ENCODE data around the gene CNTNAP2.

Gene CNTNAP2

DNA sequence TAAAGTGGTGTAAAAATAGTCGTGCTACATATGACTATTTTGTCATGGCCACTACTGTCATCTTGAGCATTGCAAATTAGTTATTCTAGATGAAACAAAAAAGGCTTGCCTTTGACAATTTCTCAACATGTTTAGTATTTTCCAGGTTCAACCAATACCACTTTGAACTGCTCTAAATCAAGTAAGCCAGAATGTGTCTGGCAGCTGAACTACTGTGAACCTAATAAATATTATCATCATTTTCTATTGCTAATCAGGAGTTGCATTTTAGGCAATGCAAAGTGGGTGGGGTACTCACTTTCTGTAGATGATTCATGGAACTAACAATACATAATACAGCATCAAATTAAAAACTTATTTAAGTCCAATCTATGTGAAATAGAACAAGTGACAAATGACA lies 877.2 kb downstream of the CNTNAP2 start:
- H3K9me3 Mint-ChIP-seq, result peaks cover 6 to 23% of the 10 kb centered on the region in 2 donors
- ATAC-seq (replicated peaks), result no peak
- no peak overlapping the region for H3K4me3 Mint-ChIP-seq
- H3K4me1 Mint-ChIP-seq (ENCODE audit: low read depth in 2 of 2), result no peaks in the 10 kb centered on the region
- no peaks in the 10 kb centered on the region for H3K36me3 Mint-ChIP-seq (ENCODE audit: insufficient read depth)
- no peak overlapping the region for H3K27ac Mint-ChIP-seq
- no peak for DNase-seq
- no peaks in the 10 kb centered on the region for H3K27me3 Mint-ChIP-seq

DNA sequence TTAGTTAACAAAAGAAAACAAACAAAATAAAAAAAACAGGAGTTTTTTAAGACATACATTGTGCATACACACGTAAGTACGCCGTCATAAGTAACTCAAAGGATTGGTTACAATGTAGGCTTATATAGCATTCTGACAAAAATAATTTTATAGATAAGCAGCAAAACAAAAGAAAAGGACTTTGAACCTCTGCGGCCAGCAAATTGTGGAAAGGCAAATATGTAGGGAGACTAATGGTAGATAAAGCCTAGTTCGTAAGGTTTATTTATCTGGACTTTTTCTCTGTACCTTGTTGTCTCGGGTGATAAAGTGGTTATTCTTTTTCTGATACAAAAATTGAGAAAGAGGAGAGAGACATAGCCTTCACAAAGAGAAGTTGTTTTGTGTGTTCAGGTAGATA lies 891.9 kb downstream of the CNTNAP2 start:
- Mint-ChIP-seq H3K4me3 (no peak overlapping the region), H3K27me3 (no peaks in the 10 kb centered on the region), H3K9me3 (peaks cover 4 to 10% of the 10 kb centered on the region in 2 donors), H3K27ac (no peak overlapping the region), H3K4me1 (ENCODE audit: low read depth in 2 of 2) (no peaks in the 10 kb centered on the region), H3K36me3 (ENCODE audit: insufficient read depth) (peaks cover 4% of the 10 kb centered on the region)
- ATAC-seq (replicated peaks) (no peak), DNase-seq (no peak)

DNA sequence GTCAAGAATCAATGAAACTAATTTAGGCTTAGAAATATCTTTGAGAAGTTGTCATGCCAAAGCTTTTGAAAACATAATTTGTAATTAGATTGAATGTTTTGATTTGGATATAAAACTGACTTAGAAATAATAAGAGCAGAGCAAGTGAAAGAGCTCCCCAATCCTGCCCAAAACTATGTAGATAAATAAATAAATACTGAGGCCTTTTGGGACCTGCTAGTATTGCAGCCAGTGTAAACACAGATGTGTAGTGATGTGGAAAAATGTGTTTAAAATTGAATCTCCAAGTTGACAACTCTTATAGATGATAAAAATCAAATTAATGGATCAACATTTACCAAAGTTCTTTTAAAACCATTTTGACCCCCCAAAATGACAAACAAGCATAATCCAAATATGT lies 896.1 kb downstream of the CNTNAP2 start:
- H3K9me3 Mint-ChIP-seq, result peaks cover 4 to 10% of the 10 kb centered on the region in 2 donors
- no peak overlapping the region for H3K4me3 Mint-ChIP-seq
- H3K27me3 Mint-ChIP-seq, result no peaks in the 10 kb centered on the region
- DNase-seq (no peak), ATAC-seq (replicated peaks) (no peak)
- no peaks in the 10 kb centered on the region for H3K4me1 Mint-ChIP-seq (ENCODE audit: low read depth in 2 of 2)
- no peaks in the 10 kb centered on the region for H3K36me3 Mint-ChIP-seq (ENCODE audit: insufficient read depth)
- no peak overlapping the region for H3K27ac Mint-ChIP-seq

DNA sequence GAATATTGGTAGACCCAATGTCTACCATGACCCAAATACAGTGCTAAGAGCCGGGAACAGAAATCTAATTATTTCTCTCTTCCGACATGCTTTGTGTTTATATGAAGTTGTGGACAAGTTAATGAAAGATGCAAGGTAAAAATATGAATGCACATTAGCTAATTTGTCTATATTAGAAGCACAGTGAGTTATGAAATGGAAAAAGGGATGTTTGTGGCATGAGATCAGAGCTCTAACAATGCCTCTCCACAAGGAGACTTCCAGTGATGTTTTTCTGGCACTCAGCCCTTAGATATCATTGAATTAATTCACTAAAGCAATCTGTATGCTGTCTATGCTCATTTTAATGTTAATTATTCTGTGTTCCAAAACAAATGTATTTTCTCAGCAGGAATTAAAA lies 897.2 kb downstream of the CNTNAP2 start:
- Mint-ChIP-seq H3K9me3 (peaks cover 4 to 10% of the 10 kb centered on the region in 2 donors), H3K4me1 (ENCODE audit: low read depth in 2 of 2) (no peaks in the 10 kb centered on the region), H3K27me3 (no peaks in the 10 kb centered on the region), H3K36me3 (ENCODE audit: insufficient read depth) (no peaks in the 10 kb centered on the region), H3K4me3 (no peak overlapping the region), H3K27ac (no peak overlapping the region)
- DNase-seq, result no peak
- no peak for ATAC-seq (replicated peaks)

DNA sequence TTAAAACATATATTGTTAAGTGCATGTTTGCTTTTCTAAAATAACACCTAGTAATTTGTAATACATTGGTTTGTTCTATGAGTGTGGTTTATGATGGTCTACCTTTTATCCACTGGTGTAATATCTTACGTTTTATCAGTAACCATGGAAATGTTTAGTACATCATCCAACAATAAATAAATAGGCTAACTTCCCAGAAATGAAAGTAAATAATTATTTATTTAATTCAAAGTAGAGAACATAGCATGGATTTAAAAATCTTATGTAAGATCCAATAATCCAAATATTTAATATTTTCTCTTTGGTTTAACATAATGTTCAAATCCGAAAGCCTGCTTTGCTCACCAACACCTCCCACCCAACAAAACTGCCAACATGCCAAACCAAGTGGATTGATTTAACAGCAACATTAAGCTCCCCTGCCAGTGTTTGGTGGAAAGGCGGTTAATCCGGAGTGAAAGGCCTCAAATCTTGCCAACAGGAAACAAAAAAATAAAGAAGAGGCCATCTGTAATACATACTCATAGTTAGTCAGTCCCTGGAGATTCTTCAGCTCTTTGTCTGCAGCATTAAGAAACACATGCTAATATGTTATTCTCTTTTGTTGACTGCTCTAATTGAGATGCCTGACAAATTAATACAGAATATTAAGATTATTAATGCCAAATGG lies 897.8 kb downstream of the CNTNAP2 start:
- Mint-ChIP-seq H3K4me1 (ENCODE audit: low read depth in 2 of 2) (no peaks in the 10 kb centered on the region), H3K27me3 (no peaks in the 10 kb centered on the region), H3K9me3 (peaks cover 4 to 10% of the 10 kb centered on the region in 2 donors), H3K36me3 (ENCODE audit: insufficient read depth) (no peaks in the 10 kb centered on the region), H3K4me3 (no peak overlapping the region), H3K27ac (no peak overlapping the region)
- no peak for ATAC-seq (replicated peaks)
- DNase-seq, result no peak

DNA sequence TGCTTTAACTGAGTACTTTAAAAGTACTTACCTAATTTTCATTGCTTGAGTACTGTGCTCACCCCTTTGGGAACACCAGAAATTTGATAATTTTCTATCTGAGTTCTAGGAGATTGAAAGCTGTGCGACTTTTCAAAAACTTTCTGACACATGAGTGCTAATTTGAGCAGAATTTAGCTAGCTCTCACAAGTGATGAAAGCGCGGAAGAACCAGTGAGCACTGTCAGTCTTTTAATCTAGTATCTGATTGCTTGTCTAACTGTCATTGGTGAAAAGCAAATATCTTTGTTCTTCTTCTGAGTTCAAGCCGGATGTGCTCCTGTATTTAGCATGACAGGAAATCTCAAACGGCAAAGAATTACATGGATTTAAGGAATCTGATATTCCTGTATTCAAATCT lies 899.4 kb downstream of the CNTNAP2 start:
- Mint-ChIP-seq H3K36me3 (ENCODE audit: insufficient read depth) (no peaks in the 10 kb centered on the region), H3K4me1 (ENCODE audit: low read depth in 2 of 2) (no peaks in the 10 kb centered on the region), H3K27me3 (no peaks in the 10 kb centered on the region), H3K9me3 (peaks cover 1 to 2% of the 10 kb centered on the region in 2 donors), H3K27ac (no peak overlapping the region), H3K4me3 (no peak overlapping the region)
- DNase-seq (no peak), ATAC-seq (replicated peaks) (no peak)

DNA sequence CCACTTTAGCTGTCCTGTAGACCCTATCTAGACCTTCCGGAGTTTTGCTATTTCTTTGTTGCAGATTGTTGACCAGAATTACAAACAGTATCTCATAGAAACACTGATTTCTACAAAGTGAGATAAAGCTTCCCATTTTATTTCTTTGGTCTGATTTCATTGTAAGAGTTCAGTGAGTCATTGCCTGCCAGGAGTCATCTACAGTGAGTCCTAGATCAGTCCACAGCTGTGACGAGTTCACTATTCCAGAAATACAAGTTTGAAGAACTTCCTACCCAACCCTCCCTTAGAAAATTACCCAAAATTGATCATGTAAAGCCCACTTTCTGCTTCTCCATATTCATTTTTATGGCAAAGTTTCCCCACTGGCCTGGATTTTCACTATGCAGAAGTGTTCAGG lies 905.5 kb downstream of the CNTNAP2 start:
- Mint-ChIP-seq H3K27ac (no peak overlapping the region), H3K36me3 (ENCODE audit: insufficient read depth) (no peaks in the 10 kb centered on the region), H3K9me3 (peaks cover 4 to 8% of the 10 kb centered on the region in 2 donors), H3K4me1 (ENCODE audit: low read depth in 2 of 2) (no peaks in the 10 kb centered on the region), H3K4me3 (no peak overlapping the region), H3K27me3 (no peaks in the 10 kb centered on the region)
- ATAC-seq (replicated peaks) (no peak), DNase-seq (no peak)

DNA sequence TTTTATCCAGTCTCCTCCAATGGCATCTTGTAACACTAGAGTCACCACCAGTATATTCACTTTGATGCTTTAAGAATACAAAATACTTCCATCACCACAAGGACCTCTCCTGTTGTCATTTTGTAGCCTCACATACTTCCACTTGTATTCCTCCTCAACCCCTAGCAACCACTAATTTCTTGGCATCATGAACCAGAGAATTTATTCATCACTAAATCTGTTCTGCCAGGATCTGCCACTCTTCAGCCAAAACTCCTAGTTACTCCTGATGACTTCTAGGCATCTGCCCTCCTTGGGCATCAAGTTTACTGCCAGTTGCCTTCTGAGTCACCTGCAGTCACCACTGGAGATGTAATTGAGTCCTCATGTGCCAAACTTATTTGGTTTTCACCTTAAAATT lies 906.8 kb downstream of the CNTNAP2 start:
- DNase-seq (no peak), ATAC-seq (replicated peaks) (no peak)
- H3K27ac Mint-ChIP-seq, result no peak overlapping the region
- peaks cover 9 to 20% of the 10 kb centered on the region in 2 donors for H3K9me3 Mint-ChIP-seq
- no peaks in the 10 kb centered on the region for H3K36me3 Mint-ChIP-seq (ENCODE audit: insufficient read depth)
- no peaks in the 10 kb centered on the region for H3K27me3 Mint-ChIP-seq
- H3K4me1 Mint-ChIP-seq (ENCODE audit: low read depth in 2 of 2), result no peaks in the 10 kb centered on the region
- H3K4me3 Mint-ChIP-seq, result no peak overlapping the region

DNA sequence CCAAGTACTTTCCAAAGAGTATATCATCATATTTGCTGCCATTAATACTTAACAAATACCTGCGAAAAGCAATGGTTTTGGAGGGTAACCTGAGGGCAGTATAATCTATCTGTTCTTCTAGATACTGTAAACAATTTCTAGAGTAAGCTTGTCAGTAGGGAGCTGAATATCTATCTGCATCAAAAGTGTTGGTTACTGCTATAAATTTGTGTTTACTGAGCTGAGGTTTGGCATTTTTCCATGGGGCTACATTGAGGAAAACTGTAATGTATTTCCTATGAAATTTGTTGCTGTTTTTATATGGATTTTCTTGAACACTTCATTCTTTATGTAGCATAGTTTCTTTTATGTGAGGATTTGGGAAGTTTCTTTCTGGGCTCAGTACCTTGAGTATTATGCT lies 913.4 kb downstream of the CNTNAP2 start:
- Mint-ChIP-seq H3K4me3 (no peak overlapping the region), H3K27me3 (no peaks in the 10 kb centered on the region), H3K27ac (no peak overlapping the region), H3K9me3 (peaks cover 9 to 26% of the 10 kb centered on the region in 2 donors), H3K36me3 (ENCODE audit: insufficient read depth) (no peaks in the 10 kb centered on the region), H3K4me1 (ENCODE audit: low read depth in 2 of 2) (no peaks in the 10 kb centered on the region)
- ATAC-seq (replicated peaks), result no peak
- DNase-seq, result no peak

DNA sequence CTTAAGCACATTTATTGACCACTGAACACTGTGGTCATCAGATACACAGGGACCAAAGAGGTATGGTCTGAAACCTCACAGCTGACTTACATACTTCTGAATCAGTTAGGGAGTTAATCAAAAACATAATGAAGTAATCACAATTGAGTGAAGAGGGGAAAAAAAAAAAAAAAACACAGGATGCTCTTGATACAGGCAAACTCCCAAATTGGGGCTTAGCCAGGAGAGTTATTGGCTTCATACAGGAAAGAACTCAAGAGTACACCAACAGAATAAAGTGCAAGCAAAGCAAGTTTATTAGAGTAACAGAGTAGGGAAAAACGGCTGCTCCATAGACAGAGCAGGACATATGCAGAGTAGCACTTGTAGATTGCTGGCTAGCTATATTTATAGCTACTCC lies 917.0 kb downstream of the CNTNAP2 start:
- Mint-ChIP-seq H3K27ac (no peak overlapping the region), H3K9me3 (peaks cover 2 to 12% of the 10 kb centered on the region in 2 donors), H3K36me3 (ENCODE audit: insufficient read depth) (no peaks in the 10 kb centered on the region), H3K4me3 (no peak overlapping the region), H3K4me1 (ENCODE audit: low read depth in 2 of 2) (no peaks in the 10 kb centered on the region), H3K27me3 (no peaks in the 10 kb centered on the region)
- DNase-seq (no peak), ATAC-seq (replicated peaks) (no peak)

DNA sequence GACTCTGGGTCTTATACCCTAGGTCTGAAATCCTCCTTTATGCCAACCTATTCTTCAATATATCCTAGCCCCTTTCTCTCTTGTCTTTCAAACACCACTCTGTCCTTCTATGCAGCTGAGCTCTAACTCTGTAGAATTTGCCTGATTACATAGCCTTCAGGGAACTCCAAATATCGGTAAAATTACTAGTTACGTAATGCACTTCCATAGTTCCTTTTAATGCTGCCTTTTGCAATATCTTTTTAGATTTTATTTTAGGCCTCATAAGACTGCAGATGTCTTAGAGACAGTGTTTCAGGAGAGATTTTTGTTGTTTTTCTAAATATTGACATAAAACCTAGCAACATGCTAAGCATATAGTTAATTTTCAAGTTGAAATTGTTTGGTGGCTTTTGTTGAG lies 924.8 kb downstream of the CNTNAP2 start:
- Mint-ChIP-seq H3K4me3 (no peak overlapping the region), H3K4me1 (ENCODE audit: low read depth in 2 of 2) (no peaks in the 10 kb centered on the region), H3K27me3 (no peaks in the 10 kb centered on the region), H3K36me3 (ENCODE audit: insufficient read depth) (no peaks in the 10 kb centered on the region), H3K9me3 (peaks cover 0 to 9% of the 10 kb centered on the region in 2 donors), H3K27ac (no peak overlapping the region)
- DNase-seq, result no peak
- no peak for ATAC-seq (replicated peaks)

DNA sequence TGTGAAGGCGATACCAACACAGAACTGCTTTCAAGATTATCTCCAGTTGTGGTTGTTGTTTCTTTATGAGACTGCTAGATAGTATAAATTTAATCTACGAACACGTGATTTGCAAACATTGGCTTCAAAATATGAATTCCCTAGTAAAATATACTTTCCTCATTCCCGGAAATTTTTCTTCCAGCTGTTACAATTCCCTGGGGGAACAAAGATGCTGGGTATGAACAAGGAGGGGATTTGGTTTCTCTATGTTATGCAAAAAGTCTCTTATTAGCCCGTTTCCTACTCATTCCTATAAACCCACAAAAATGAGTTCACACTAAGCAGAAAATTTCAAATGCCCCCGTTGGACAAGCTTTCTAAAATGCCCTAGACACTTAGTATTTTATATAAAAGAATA lies 928.3 kb downstream of the CNTNAP2 start:
- no peak for ATAC-seq (replicated peaks)

DNA sequence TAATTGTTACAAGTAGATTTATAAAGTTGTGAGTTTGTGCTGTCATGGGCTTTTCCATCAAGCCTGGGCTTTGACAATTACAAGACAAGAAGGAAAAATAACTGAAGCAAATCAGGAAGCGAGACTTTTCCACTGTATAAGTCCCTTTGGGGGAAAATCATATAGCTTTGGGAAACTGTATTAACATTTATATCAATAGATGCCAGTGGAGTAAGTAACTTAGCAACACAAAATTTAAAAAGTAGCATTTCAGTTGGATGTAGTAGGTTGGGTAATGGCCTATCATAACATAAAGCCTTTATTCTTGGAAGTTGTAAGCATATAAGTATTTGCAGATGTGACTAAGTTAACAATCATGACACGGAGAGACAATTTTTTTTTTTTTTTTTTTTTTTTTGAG lies 931.1 kb downstream of the CNTNAP2 start:
- DNase-seq, result no peak
- H3K9me3 Mint-ChIP-seq, result peaks cover 5 to 8% of the 10 kb centered on the region in 2 donors
- no peak for ATAC-seq (replicated peaks)
- peaks cover 4% of the 10 kb centered on the region for H3K36me3 Mint-ChIP-seq (ENCODE audit: insufficient read depth)
- H3K4me1 Mint-ChIP-seq (ENCODE audit: low read depth in 2 of 2), result no peaks in the 10 kb centered on the region
- H3K27me3 Mint-ChIP-seq, result no peaks in the 10 kb centered on the region
- H3K4me3 Mint-ChIP-seq, result no peak overlapping the region
- H3K27ac Mint-ChIP-seq, result no peak overlapping the region

More for the DNA sequence above, 928.3 kb downstream of the CNTNAP2 start:
- no peak for DNase-seq
- H3K4me3 Mint-ChIP-seq, result no peak overlapping the region
- peaks cover 4% of the 10 kb centered on the region for H3K36me3 Mint-ChIP-seq (ENCODE audit: insufficient read depth)
- H3K27me3 Mint-ChIP-seq, result no peaks in the 10 kb centered on the region
- H3K27ac Mint-ChIP-seq, result no peak overlapping the region
- peaks cover 0 to 6% of the 10 kb centered on the region in 2 donors for H3K9me3 Mint-ChIP-seq
- no peaks in the 10 kb centered on the region for H3K4me1 Mint-ChIP-seq (ENCODE audit: low read depth in 2 of 2)

DNA sequence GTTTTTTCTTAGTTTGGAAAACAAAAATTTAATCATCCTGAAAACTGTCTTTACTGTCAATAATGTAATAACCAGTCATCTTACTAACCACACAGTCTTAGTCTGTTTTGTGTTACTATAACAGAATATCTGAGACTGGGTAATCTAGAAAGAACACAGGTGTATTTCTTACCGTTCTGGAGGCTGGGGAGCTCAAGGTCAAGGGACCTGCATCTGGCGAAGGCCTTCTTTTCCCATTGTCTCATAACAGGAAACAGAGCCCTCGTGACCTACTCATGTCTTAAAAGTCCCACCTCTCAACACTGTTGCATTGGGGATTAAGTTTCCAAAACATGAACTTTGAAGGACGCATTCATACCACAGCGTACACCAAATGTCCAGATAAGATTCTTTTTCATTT lies 932.3 kb downstream of the CNTNAP2 start:
- Mint-ChIP-seq H3K4me3 (no peak overlapping the region), H3K27ac (no peak overlapping the region), H3K27me3 (no peaks in the 10 kb centered on the region), H3K9me3 (peaks cover 5 to 8% of the 10 kb centered on the region in 2 donors), H3K4me1 (ENCODE audit: low read depth in 2 of 2) (no peaks in the 10 kb centered on the region), H3K36me3 (ENCODE audit: insufficient read depth) (peaks cover 4% of the 10 kb centered on the region)
- DNase-seq, result no peak
- ATAC-seq (replicated peaks), result no peak

DNA sequence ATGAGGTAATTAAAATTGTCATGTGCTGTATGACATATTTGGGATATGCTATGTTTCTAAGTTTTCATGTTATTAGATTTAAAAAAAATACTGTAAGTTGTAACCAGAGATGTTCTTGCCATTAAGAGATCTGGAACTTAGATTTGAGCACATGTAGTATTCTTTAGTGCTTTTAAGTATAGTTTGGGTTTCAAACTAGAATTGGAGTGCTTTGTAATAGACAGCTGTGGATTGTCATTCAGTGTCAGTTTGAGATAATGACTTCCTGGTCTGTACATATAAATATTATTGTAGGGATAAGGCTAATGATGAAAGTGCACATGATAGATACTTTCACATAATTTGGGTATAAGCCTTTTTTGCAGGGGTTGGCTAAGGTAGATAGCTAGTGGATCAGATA lies 936.2 kb downstream of the CNTNAP2 start:
- Mint-ChIP-seq H3K9me3 (peaks cover 8% of the 10 kb centered on the region in 2 donors), H3K27me3 (no peaks in the 10 kb centered on the region), H3K36me3 (ENCODE audit: insufficient read depth) (no peaks in the 10 kb centered on the region), H3K4me1 (ENCODE audit: low read depth in 2 of 2) (no peaks in the 10 kb centered on the region), H3K4me3 (no peak overlapping the region), H3K27ac (no peak overlapping the region)
- DNase-seq, result no peak
- ATAC-seq (replicated peaks), result no peak

All from effector memory CD8-positive, alpha-beta T cell (primary cell).